C4-2B (cell line): ENCODE data around the gene ADAMTS7.
A peak's percentile ranks its signal among the peaks of the same experiment; 100 is the strongest.
"Not testable (repeated sequence)": the region's sequence is repeated elsewhere in the genome, so short reads cannot be mapped to it uniquely, and the experiment has no call there.

Source experiments
- H3K27ac ChIP-seq: fragments of 450-650 bp; 2 replicates; pipeline ENCODE4 v1.5.1; 2017
- CTCF ChIP-seq: fragments of 450-650 bp; conservative IDR thresholded peaks from 2 replicates; pipeline ENCODE4 v1.5.1; 2017; ENCODE audit warnings: mild to moderate bottlenecking
- ZFX ChIP-seq: fragments of 450-650 bp; IDR thresholded peaks from 2 replicates; pipeline ENCODE4 v1.6.1; 2017

The ADAMTS7 gene

GRCh38 chr15:78752492-78753358 is 58.5 kb downstream of the ADAMTS7 start:
- no peak for TF ChIP-seq ZFX
- TF ChIP-seq CTCF: no peak
- no peak overlapping the region for H3K27ac ChIP-seq

- no peak overlapping the region for H3K27ac ChIP-seq
- no peak for TF ChIP-seq ZFX
- no peak for TF ChIP-seq CTCF
Measured at GRCh38 chr15:78751602-78751979, 59.7 kb downstream of the ADAMTS7 start.

- H3K27ac ChIP-seq: not testable (repeated sequence)
Measured at GRCh38 chr15:78750974-78751601, 60.2 kb downstream of the ADAMTS7 start.

- TF ChIP-seq CTCF (no peak), ZFX (no peak)
- H3K27ac ChIP-seq: no peak overlapping the region
Measured at GRCh38 chr15:78750566-78750965, 60.7 kb downstream of the ADAMTS7 start.

- H3K27ac ChIP-seq: no peak overlapping the region
- TF ChIP-seq CTCF (no peak), ZFX (no peak)
Measured at GRCh38 chr15:78749831-78750230, 61.4 kb downstream of the ADAMTS7 start.

GRCh38 chr15:78747877-78748276 is 63.4 kb downstream of the ADAMTS7 start:
- not testable (repeated sequence) for H3K27ac ChIP-seq

GRCh38 chr15:78741674-78742073 is 69.6 kb downstream of the ADAMTS7 start:
- H3K27ac ChIP-seq: not testable (repeated sequence)

GRCh38 chr15:78740904-78741274 is 70.4 kb downstream of the ADAMTS7 start:
- no peak overlapping the region for H3K27ac ChIP-seq
- no peak for TF ChIP-seq ZFX
- TF ChIP-seq CTCF: peak; percentile 10; the same call in 1 of the 2 replicates
